Spleen (tissue), 7 donors: Measurements from ENCODE around the gene TDRD3.

ENCODE experiments used
- CTCF ChIP-seq, 11 experiments: fragments of 200-600 bp in 7 of 11; fragments of 450-650 bp in 4 of 11; sonication (generic) in 4 of 11; IDR thresholded peaks in 8 of 11; conservative IDR thresholded peaks in 3 of 11; 1 replicate in 7 of 11; 2 replicates in 4 of 11; pipeline versions ENCODE4 v1.4.0 to v1.8.0; 2016 to 2021; ENCODE audit warnings: antibody characterized with exemption in 11 of 11, inconsistent platforms in 4 of 11, mild to moderate bottlenecking in 1 of 11
- POLR2AphosphoS5 ChIP-seq, 3 donors: sonication (generic); formaldehyde crosslinking; IDR thresholded peaks; one replicate each; pipeline ENCODE4 v1.5.1; 2017; ENCODE audit warnings: antibody characterized with exemption in 3 of 3
- donor health status: DM: no; HTN: no; CAD: no; lungs with moderate emphysema.
- donor health status: DM: no; HTN: no; CAD: no.
- donor health status: DM: no; HTN: no; CAD: no.

- TF ChIP-seq POLR2AphosphoS5 (IDR thresholded peaks at IDR 0.05) (no peak), CTCF (IDR thresholded peaks at IDR 0.05 in 8 of 11, conservative IDR thresholded peaks at IDR 0.05 in 3 of 11) (no peak)
Measured at GRCh38 chr13:60453490-60453889, 56.5 kb downstream of the TDRD3 start.
